Left renal pelvis (tissue), 4 donors: Measurements from ENCODE around the gene PPL. TPM values are rescaled to one million over a fixed set of nuclear protein-coding genes. Genes with fewer than 3 reads are reported as not detected.

Source experiments
- DNase-seq, 4 donors: peaks; one replicate each; pipeline ENCODE4 v3.0.0-alpha.2; 2013; ENCODE audit warnings: low read depth in 4 of 4, low spot score in 3 of 4
- polyA plus RNA-seq, 4 donors: library from polyadenylated mRNA; unstranded; fragments of 120-200 nt; gene quantifications; one replicate each; pipeline ENCODE4 v1.2.1, GENCODE V29; 2013; ENCODE audit not compliant: insufficient read length in 4 of 4

PPL gene
- polyA plus RNA-seq, 4 donors: 3.7 to 40.1 (median 28.3) TPM

GRCh38 chr16:4892361-4893102 lies 44.4 kb downstream of the PPL start:
- DNase-seq: no peak

- no peak for DNase-seq
These were observed 45.1 kb downstream of the PPL start for GRCh38 chr16:4891886-4892216.

DNA sequence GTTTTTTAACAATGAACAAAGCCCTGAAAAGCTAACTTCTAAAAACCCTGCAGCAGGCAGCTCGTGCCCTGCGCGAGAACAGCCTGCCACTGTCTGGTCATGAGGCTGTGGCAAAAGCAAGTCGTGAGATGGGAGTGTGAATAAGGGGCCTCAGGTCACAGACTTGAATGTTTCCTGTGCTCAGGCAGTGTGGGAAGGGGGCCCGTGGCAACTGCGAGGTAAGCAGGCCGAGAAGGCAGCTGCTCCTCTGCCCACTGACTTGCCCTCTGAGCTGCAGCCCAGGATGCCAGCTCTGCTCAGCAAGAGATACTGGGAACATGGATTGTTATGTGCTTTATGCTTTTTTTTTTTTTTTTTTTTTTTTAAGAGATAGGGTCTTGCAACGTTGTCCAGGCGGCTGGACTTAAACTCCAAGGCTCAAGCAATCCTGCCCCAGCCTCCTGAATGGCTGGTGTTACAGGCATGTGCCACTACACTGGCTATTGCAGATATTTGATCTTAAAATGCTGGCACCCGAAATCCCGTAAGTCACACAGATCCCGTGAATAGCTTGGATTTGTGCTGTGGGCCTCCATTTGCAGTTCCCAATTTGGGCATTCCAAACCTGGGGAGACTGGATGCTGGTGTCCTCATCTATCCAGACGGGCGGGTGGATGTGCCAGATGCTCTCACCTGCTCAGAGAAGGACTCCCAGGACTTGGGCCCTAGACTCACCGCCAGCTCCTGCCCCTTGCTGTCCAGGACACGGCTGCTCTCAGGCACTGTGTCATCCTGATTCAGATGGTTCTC lies 45.7 kb downstream of the PPL start:
- no peak for DNase-seq

GRCh38 chr16:4890686-4891085 lies 46.3 kb downstream of the PPL start:
- DNase-seq: no peak

DNA sequence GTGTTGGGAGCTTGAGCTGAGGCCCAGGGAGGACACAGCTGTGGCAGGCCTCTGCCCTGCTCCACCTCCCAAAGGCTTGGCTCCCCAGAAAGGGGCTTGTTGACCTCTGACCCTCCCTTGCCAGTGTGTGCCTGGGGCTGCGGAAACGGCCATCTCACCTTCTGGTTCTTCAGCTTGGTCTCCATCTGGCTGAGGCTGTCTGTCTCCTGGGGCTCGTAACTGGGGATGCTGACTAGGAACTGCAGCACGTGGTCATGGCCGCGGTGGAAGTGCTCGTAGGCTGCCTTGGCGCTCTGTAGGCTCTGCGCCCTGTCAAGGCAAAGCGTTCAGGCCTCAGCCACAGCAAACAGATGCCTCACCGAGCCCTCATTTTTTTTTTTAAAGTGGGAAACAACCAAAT lies 46.9 kb downstream of the PPL start:
- no peak for DNase-seq

DNA sequence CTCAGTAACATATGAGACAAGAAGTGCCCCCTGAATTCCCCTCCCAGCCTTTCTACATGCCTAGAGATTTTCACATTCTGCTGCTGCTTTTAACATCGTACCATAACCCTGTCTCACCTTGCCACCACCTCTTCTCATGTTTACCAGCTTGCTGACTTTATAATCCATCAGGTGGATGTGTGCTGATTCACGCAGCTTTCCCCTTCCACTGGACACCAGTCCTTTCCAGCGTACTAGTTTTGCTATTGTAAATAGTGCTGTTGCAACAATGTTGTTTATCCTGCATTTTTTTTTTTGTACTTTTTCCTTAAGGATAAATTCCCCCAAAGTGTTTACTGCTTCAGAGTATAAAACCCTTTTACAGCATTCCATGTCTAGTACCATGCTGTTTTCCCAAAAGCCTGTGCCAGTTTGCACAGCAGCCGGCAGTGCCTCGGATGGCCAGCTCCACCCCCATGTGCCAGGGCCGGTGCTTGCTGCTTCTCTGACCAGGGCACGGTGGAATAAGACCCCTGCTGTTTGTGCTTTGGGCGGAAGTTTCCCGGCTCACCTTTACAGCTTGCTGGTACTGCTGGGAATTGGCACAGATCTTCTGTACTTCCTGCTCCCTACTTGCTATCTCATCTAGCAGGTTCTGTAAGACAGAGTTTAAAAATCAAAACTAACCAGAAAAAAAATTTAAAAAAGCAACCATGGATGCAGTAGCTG lies 48.4 kb downstream of the PPL start:
- DNase-seq: no peak

DNA sequence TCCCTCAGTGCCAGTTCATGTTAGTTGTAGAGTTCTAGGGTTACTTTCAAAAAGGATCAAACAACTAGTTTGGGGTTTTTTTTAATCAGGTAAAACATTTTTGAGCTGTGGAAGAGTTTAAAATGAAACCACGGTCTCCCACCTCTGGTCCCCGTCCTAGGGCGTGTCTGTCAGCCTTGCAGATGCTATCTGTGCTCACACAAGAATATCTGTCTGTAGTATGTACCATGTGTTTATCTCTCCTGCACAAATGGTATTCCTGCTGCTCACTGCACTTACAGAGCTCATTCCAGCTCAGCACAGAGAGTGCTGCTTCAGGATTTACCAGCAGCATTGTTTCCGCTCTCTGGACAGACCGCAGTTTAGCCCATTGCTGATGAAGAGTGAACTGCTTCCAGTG lies 50.8 kb downstream of the PPL start:
- no peak for DNase-seq

DNA sequence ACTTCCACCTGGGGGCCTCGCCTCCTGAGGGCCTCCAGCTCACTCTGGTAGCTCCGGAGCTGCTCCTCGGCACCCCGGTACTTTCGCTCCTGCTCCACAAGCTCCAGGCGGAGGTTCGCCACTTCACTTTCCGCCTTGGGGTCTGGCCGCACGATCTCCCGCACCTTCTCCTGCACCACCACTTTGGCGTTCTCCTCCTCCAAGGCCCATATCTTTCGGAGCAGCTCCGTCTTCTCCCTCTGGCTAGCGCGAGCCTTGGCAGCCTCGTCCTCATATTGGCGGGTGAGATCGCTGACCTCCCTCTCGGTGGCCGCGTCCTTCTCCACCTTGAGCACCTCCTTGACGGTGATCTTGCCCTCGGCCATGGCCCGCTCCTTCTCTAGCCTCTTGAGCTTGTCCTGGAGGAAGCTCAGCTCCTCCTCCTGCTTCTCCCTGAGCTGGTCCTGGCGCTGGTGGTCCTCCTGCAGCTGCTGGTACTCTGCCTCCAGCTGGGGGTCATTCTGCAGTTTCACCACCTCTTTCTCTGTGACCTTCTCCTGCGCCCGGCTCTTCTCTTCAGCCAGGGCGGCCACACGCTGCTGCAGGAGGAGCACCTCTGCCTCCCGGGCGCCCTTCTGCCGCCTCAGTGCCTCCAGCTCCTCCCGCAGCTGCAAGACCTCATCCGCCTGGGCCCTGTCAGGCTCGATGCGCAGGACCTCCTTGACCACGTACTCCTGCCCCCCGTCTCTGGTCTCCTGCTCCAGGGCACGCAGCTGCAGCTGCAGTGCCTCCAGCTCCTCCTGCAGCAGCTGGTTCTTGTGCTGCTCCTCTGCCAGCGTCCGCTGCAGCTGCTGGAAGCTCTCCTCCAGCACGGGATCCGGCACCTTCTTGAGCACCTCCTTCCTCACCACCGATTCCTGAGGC lies 51.7 kb downstream of the PPL start:
- DNase-seq: no peak

DNA sequence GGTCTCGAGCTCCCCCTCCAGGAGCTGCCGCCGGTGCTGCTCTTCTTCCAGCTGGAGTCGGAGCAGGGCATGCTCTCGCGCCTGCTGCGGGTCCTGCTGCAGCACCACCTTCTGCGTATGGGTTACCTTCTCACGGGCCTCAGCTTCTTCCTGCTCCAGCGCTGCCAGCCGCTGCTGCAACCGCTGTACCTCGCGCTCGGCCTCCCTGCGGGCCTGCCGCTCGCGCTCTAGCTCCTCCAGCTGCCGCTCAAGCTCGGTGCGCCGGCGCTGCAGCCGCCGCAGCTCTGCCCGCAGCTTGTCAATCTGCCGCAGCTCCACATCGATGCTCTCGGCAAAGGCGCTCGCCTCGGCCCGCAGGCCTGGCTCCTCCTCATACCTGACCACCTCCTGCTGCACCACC lies 52.7 kb downstream of the PPL start:
- no peak for DNase-seq

DNA sequence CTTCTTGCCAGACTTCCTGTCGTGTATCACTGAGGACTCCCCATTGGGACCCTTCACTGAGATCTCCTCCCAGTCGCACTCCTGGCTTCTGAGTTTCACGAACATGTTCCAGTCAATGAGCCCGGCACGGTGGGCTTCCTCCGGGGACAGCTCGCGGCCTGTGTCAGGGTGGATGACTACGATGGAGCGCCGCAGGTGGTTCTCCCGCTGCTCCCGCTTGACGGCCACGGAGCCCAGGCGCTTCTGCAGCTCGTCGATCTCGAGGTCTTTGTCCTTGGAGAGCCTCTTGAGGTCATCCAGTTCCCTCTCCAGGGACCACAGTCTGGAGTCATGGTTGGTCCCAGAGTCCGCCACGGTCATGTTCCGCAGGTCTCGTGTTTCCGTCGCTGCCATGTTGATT lies 53.4 kb downstream of the PPL start:
- DNase-seq: no peak

DNA sequence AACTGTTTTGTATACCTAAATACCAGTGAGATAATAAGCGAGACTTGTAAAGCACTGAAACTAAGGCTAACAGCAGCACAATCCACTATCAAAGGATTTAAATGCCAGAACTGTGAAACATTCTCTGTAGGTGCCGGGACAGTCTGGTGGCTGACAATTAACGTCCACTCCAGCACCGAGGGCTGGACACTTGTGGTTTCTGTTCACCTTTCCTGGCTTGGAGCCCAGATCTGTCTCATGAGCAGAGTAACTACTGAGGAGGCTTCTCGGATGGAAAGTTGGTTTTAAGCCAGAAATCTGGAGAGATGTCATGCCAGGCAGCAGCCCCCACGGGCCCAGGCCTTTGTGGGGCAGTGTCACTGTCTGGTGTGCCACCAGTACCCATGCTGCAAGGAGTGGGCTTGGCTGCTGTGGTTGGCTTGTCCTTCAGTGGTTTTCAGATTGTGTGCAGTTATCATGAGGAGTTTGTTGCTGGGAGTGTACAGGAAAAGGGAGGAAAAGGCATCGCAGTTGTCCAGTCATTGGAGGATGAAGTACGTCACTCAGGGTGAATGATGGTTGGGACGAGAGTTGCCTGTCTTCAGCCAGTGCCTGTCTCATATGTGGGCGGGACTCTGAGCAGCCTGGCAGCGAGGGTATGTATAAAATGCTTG lies 54.2 kb downstream of the PPL start:
- DNase-seq: no peak

DNA sequence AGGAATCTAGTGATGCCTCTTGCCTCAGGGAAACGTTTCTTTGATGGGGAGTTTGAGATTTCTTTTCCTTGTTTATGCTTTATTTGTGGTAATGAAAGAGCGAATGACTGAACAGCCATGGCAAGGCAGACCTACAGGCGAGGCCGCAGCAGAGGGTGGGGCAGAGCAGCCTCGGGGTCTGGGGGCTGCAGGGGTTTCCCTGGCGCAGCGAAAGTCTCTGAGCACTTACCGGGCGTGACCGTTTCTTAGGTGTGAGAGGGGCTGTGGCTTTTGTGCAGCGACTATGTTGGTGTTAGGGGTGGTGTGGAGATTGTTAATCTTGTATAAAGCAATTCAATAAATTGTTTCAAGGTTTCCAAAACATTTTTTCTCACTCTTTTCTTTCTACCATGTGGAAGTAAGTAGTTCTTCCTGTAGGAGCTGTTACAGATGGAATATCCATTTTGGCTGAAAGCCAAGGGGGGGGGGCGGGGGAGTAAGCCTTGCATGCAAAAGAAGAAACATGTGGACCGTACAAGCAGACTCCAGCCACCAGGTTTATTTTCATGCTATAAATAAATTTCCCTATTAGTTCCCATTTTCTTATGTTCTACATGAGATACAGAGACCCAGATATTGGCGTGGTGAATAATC lies 54.8 kb downstream of the PPL start:
- peak in 3 of 4 donors; percentile 32 to 44 (median 33) for DNase-seq

DNA sequence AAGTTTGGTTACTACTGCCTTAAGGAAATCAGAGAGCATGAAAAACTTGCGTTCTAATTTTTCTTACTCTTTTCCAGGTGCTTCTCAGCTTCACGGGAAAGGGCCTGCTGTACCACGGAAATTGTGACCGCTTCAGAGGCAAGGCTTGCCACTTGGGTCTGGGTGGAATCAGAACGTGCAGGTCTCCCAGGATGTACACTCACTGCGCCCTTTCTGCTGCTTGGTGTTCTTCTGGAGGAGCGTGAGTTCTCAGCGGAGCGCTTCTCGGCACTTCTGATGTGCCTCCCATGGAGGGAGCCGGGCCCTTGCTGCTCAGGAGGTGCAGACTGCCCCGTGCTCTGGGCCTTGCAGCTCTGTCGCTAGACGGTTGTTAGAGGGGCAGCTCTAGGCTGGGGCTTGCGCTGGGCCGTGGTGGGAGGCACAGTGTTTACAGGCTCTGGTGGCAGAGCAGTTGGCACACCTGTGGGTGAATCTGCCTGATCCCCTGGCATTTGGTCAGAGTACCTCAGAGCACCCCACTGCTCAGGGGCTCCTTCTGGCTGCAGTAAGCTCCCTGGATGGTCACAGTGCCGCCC lies 56.9 kb downstream of the PPL start:
- no peak for DNase-seq

GRCh38 chr16:4879049-4879448 lies 57.9 kb downstream of the PPL start:
- no peak for DNase-seq

DNA sequence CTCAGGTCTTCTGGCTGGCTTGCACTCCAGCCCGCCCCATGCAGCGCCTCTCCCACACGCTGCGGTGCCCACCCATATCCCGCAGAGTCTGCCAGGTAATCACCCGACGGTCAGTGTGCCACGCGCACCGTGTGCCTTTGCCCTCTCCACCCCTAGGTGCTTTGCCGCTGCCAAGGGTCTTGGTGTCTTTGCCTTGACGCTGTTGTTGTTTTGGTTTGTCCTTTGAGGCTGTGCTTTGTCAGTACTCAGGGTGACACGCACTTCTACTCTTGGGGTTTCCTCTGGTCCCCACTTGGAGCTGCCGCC lies 59.6 kb downstream of the PPL start:
- no peak for DNase-seq

DNA sequence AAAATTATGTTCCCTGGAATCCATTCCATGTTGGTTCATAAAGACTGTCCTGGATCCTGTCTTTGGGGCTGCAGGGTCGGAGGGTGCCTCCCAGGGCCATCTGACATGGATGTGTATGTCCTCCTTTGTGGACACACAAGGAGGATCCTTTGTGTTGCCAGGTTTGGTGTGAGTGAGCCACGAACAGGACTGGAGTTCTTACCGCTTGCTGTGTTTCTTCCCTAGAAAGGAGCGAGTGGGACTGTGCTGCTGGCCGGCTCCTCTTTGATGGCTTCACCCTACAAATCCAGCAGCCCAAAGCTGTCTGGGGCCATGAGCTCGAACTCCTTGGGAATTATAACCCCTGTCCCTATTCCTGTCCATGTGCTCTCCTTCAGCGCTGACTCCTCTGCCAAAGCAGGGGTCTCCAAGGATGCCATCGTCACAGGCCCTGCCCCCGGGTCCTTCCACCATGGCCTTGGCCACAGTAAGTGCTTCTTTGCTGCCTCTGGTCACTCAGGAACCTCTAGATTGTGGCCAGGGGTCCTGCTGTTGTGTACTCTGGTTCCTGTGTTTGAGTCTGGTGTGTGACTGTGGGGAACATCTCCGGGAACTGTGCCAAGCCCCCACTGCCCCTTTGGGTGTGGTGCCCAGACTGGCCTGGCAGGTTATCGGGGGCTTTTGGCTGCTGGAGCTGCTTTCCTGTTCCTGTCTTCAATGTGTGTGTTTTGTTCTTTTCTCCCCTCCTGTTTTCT lies 60.1 kb downstream of the PPL start:
- no peak for DNase-seq

DNA sequence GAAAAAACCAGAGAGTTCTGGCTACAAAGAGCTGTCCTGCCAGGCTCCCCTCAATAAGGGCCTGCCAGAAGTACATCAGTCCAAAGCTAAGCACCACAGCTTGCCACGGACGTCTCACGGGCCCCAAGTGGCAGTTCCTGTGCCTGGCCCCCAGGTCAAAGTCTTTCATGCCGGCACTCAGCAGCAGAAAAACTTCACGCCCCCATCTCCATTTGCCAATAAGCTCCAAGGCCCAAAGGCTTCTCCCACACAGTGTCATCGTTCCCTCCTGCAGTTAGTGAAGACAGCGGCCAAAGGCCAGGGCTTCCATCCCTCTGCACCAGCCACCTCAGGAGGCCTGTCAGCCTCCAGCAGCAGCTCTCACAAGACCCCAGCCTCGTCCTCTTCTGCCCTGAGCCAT lies 62.3 kb downstream of the PPL start:
- DNase-seq: no peak

DNA sequence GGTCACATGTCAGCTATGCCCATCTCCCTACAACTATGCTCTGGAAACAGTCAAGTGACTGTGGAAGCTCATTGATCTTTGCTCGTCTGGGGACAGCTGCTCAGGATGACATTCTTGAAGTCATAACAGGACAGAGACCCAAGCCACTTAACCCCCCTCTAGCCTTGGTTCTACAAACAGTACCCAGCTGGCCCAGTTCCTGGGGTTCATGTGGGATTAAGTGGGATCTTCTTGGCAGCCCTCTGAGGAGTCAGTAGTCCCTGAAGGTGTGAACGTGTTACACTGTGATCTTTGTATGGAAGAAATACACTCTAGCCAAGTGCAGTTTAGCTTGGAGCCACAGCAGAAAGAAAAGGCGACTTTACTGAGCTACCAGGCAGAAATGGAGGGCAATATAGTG lies 63.9 kb downstream of the PPL start:
- no peak for DNase-seq

DNA sequence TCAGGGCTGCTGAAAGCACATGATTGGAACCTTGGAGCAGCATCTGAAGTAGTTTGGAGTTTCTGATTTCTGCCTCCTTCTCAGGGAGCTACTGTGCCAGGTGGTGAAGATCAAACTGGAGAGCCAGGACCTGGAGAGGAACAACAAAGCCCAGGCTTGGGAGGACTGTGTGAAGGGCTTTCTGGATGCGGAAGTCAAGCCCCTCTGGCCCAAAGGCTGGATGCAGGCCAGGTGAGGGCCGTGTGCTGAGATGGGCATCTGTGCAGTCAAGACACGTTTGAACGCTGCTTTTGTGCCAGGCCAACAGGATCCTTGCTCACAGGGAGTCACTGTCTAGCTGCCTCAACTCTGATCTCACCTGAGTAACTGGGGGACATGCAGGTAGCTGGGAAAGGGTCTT lies 65.9 kb downstream of the PPL start:
- DNase-seq: no peak
